ENCODE data around the gene WDFY2. TPM values are rescaled to one million over a fixed set of nuclear protein-coding genes. Genes with fewer than 3 reads are reported as not detected.

The WDFY2 gene
- total and polyA plus RNA-seq, 7 experiments from 2014 or later, result 3.2 to 44.3 (median 18.6) TPM

DNA sequence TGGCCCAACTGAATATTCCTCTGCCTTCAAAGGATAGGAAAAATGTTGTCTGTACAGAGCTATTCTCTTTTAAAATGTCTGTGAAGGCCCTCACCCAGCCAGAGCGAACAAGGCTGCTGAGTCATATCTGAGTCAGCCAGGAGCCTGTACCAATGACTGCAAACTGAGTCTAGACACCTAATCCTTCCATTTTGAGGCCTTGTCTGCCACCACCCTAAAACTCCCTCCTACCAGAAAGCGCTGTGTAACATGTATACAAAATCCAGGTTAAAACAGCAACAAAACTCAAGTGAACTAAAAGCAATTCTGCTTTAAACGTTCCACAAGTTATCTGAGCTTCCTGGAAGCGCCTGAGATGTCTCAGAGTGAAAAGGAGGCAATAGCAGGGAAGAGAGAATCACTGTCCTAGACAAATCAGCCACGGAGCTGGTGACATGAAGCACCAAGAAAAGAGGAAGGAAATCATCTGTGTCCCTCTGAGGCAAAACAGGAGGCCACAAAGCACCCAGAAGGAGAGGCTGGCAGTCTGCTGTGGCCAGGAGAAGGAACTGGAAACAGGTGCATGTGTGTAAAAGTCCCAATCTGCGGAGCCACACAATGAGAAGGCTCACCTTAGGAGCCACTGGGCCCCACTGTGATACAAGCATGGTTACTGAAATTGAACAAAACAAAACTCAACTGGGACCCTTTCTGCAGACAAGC is 209.5 kb downstream of the WDFY2 start:
- ATAC-seq, result peak; percentile 65
- peak overlapping the region in 3 of 9 donors; percentile 23 to 69 (median 47) for H3K27ac Mint-ChIP-seq
- H3K27me3 ChIP-seq (ENCODE audit: control insufficient read depth in 2 of 2, insufficient read depth in 2 of 2, low read length in 2 of 2), result no peaks in the 10 kb centered on the region
- ChIA-PET POLR2A (interaction anchor here (0.7 kb wide), 1 partner anchor 385 kb away, joined by 3 read pairs; no protein-coding TSS in a partner anchor), CTCF (interaction anchor here (1.5 kb wide), 1 partner anchor 363 kb away, joined by 3 read pairs; no protein-coding TSS in a partner anchor)
- no peaks in the 10 kb centered on the region for H3K27me3 Mint-ChIP-seq
- no peak overlapping the region for H3K27ac ChIP-seq (ENCODE audit: low read depth, low read length)
- peaks cover 3 to 57% (median 27%) of the 10 kb centered on the region in 5 donors for H3K36me3 Mint-ChIP-seq
- no peaks in the 10 kb centered on the region for H3K9me3 ChIP-seq (ENCODE audit: control insufficient read depth in 2 of 3, low read length in 3 of 3)
- peaks cover 11 to 19% (median 18%) of the 10 kb centered on the region in 7 donors for H3K4me1 Mint-ChIP-seq
- peaks cover 0 to 21% (median 0%) of the 10 kb centered on the region in 3 experiments for H3K36me3 ChIP-seq (ENCODE audit: control insufficient read depth in 2 of 3, insufficient read depth in 3 of 3, low read length in 3 of 3)
- intact Hi-C loops (cut with micrococcal nuclease), result no loop called here
- no peak overlapping the region for H3K4me3 Mint-ChIP-seq
- DNase-seq, result peak in 1 of 9 donors; percentile 44
- H3K9me3 Mint-ChIP-seq, result no peaks in the 10 kb centered on the region
- no peak overlapping the region for H3K4me3 ChIP-seq (ENCODE audit: low read length)
- H3K4me1 ChIP-seq (ENCODE audit: control insufficient read depth in 2 of 2, insufficient read depth in 2 of 2, low read length in 2 of 2), result no peaks in the 10 kb centered on the region

DNA sequence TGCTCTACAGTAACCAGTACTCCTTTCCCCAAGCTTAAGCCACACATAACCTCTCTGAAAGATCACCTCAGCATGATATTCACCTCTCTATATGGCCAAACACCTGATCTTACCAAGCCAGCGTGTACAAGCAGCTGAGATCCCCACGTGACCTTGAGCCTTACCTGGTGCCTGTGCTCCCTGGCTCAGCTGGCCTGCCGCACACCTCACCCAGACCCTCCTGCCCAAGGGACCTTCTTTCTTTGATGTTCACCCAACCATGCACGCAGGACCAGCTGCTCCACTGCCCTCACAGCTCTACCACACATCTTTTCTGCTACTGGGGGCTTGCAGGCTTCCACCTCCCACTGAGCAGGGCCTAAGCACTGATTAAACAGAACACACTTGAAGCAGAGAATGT is 210.7 kb downstream of the WDFY2 start:
- no peaks in the 10 kb centered on the region for H3K9me3 Mint-ChIP-seq
- Histone ChIP-seq H3K4me3 (ENCODE audit: low read length) (no peak overlapping the region), H3K4me1 (ENCODE audit: control insufficient read depth in 2 of 2, insufficient read depth in 2 of 2, low read length in 2 of 2) (no peaks in the 10 kb centered on the region), H3K36me3 (ENCODE audit: control insufficient read depth in 2 of 3, insufficient read depth in 3 of 3, low read length in 3 of 3) (peaks cover 0 to 17% (median 0%) of the 10 kb centered on the region in 3 experiments), H3K27me3 (ENCODE audit: control insufficient read depth in 2 of 2, insufficient read depth in 2 of 2, low read length in 2 of 2) (no peaks in the 10 kb centered on the region), H3K27ac (ENCODE audit: low read depth, low read length) (no peak overlapping the region), H3K9me3 (ENCODE audit: control insufficient read depth in 2 of 3, low read length in 3 of 3) (no peaks in the 10 kb centered on the region)
- H3K27me3 Mint-ChIP-seq, result no peaks in the 10 kb centered on the region
- peaks cover 11 to 23% (median 18%) of the 10 kb centered on the region in 7 donors for H3K4me1 Mint-ChIP-seq
- ATAC-seq (no peak), DNase-seq (no peak)
- peaks cover 3 to 46% (median 16%) of the 10 kb centered on the region in 5 donors for H3K36me3 Mint-ChIP-seq
- ChIA-PET CTCF (interaction anchor here (0.6 to 4.4 kb wide), 5 partner anchors 37 to 364 kb away, joined by 3 to 54 read pairs (median 4); no protein-coding TSS in a partner anchor), POLR2A (interaction anchor here (1.0 kb wide), 1 partner anchor 342 kb away, joined by 3 read pairs; the partner anchor contains the start of gene INTS6)
- intact Hi-C loops (cut with micrococcal nuclease), result loop anchor here in 1 of 2 donors (5.0 kb wide), 2 partner anchors 37 to 413 kb away; no protein-coding TSS in a partner anchor
- H3K27ac Mint-ChIP-seq, result peak overlapping the region in 1 of 9 donors; percentile 28
- H3K4me3 Mint-ChIP-seq, result no peak overlapping the region

DNA sequence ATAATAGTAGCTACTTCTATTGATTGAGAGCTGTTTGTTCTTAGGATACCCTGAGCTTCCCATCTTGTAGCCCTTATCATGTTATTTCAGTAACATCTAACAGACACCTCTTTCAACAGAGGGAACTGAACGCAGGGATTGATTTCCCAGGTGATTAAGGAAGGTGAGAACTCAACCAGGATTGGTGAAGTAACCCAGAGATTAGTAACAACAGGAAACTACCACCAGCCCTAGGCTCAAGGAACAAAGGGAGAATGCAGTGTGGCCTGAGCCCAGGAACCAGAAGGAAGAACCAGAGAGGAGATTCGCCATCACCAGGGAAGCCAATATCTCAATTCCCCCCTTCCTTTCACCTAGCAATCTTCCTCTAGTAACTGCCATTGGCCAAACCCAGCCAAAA is 211.2 kb downstream of the WDFY2 start:
- no peak for ATAC-seq
- no peak for DNase-seq
- H3K9me3 ChIP-seq (ENCODE audit: control insufficient read depth in 2 of 3, low read length in 3 of 3), result no peaks in the 10 kb centered on the region
- H3K36me3 ChIP-seq (ENCODE audit: control insufficient read depth in 2 of 3, insufficient read depth in 3 of 3, low read length in 3 of 3), result peaks cover 0 to 17% (median 0%) of the 10 kb centered on the region in 3 experiments
- CTCF ChIA-PET, result interaction anchor here (0.8 to 4.4 kb wide), 4 partner anchors 36 to 365 kb away, joined by 3 to 54 read pairs (median 4); no protein-coding TSS in a partner anchor
- Mint-ChIP-seq H3K9me3 (no peaks in the 10 kb centered on the region), H3K36me3 (peaks cover 3 to 44% (median 16%) of the 10 kb centered on the region in 5 donors), H3K4me1 (peaks cover 11 to 24% (median 22%) of the 10 kb centered on the region in 7 donors), H3K4me3 (no peak overlapping the region), H3K27me3 (no peaks in the 10 kb centered on the region), H3K27ac (no peak overlapping the region)
- intact Hi-C loops (cut with micrococcal nuclease), result loop anchor here in 1 of 2 donors (5.0 kb wide), 2 partner anchors 37 to 413 kb away; no protein-coding TSS in a partner anchor
- H3K27ac ChIP-seq (ENCODE audit: low read depth, low read length), result no peak overlapping the region
- H3K4me1 ChIP-seq (ENCODE audit: control insufficient read depth in 2 of 2, insufficient read depth in 2 of 2, low read length in 2 of 2), result no peaks in the 10 kb centered on the region
- H3K27me3 ChIP-seq (ENCODE audit: control insufficient read depth in 2 of 2, insufficient read depth in 2 of 2, low read length in 2 of 2), result no peaks in the 10 kb centered on the region
- POLR2A ChIA-PET, result interaction anchor here (1.0 to 1.2 kb wide), 3 partner anchors 9 to 342 kb away, joined by 3 to 5 read pairs (median 3); partner anchors contain the start of gene INTS6
- H3K4me3 ChIP-seq (ENCODE audit: low read length), result no peak overlapping the region

DNA sequence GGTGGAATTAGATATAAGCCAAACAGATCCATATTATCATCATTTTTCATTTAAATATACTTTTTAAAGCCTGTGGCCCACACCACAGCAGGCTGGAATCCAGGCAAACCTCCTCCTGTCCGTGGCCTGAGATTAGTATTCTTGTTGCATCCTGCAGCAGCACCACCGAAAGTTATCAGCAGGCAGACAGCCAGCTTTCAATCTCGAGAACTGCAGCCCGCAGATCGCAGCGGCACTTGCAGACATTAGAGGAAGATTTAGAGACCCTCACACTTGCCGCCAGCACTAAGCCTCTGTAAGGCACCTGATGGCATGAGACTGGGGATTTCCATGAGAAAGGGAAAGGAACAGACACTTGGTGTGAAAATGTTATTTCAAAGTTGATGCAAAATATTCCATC is 212.3 kb downstream of the WDFY2 start:
- Mint-ChIP-seq H3K4me1 (peaks cover 11 to 29% (median 25%) of the 10 kb centered on the region in 7 donors), H3K27ac (no peak overlapping the region), H3K9me3 (no peaks in the 10 kb centered on the region), H3K4me3 (no peak overlapping the region), H3K27me3 (no peaks in the 10 kb centered on the region), H3K36me3 (peaks cover 3 to 37% (median 16%) of the 10 kb centered on the region in 5 donors)
- Histone ChIP-seq H3K36me3 (ENCODE audit: control insufficient read depth in 2 of 3, insufficient read depth in 3 of 3, low read length in 3 of 3) (peaks cover 0 to 17% (median 0%) of the 10 kb centered on the region in 3 experiments), H3K4me3 (ENCODE audit: low read length) (no peak overlapping the region), H3K9me3 (ENCODE audit: control insufficient read depth in 2 of 3, low read length in 3 of 3) (no peaks in the 10 kb centered on the region), H3K4me1 (ENCODE audit: control insufficient read depth in 2 of 2, insufficient read depth in 2 of 2, low read length in 2 of 2) (peaks cover 2% of the 10 kb centered on the region in 2 donors), H3K27me3 (ENCODE audit: control insufficient read depth in 2 of 2, insufficient read depth in 2 of 2, low read length in 2 of 2) (no peaks in the 10 kb centered on the region), H3K27ac (ENCODE audit: low read depth, low read length) (no peak overlapping the region)
- ATAC-seq (no peak), DNase-seq (no peak)
- intact Hi-C loops (cut with micrococcal nuclease), result loop anchor here (2.0 to 5.0 kb wide), 3 partner anchors 36 to 574 kb away; partner anchors contain the start of gene FAM124A (in 1 of the 2)
- CTCF ChIA-PET, result interaction anchor here (0.5 to 4.4 kb wide), 7 partner anchors 13 to 363 kb away, joined by 3 to 54 read pairs (median 14); no protein-coding TSS in a partner anchor
- POLR2A ChIA-PET, result interaction anchor here (1.0 to 7.5 kb wide), 4 partner anchors 10 to 343 kb away, joined by 3 to 130 read pairs (median 4); partner anchors contain the start of gene INTS6

DNA sequence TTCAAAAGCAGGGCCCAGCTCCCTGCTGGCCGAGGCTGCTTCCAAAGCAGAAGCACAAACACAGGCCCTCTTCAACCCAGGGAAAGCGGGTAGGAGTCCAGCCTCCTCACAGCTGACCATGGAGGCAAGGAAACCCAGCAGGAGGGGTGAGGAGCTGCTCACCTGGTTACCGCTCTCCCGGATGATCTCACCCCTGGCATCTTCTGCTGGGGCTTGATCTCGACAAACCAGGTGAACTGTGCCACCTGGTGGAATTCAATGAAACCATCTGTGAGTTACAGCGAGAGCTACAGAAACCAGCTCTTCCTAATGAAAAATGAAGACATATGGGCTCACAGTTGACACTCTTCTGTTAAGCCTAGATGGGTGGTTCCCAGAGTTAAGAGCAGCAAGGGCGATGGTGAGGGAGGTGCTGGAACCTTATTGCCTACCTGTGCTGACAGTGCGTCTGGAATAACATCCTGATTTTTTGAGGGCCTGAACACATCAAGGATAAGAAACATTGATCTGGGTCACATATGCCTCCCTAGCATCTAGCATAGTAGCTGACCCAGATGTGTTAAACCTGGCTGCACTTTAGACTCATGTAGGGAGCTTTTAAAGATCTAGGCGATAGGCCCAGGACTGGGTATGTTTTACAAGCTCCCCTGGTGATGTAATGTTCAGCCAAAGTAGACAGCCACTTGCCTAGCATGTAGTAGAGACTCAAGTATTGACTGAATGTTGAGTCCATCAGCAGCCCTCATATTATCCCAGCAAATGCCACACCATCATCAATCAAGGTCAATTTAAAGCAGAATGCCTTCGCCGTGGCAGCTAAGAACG is 213.6 kb downstream of the WDFY2 start:
- ATAC-seq (peak; percentile 64), DNase-seq (peak in 8 of 9 donors; percentile 41 to 78 (median 66))
- no peak overlapping the region for H3K27ac ChIP-seq (ENCODE audit: low read depth, low read length)
- peaks cover 0 to 17% (median 0%) of the 10 kb centered on the region in 3 experiments for H3K36me3 ChIP-seq (ENCODE audit: control insufficient read depth in 2 of 3, insufficient read depth in 3 of 3, low read length in 3 of 3)
- H3K27ac Mint-ChIP-seq, result peak overlapping the region in 8 of 9 donors; percentile 22 to 90 (median 69)
- peaks cover 2 to 26% (median 11%) of the 10 kb centered on the region in 5 donors for H3K36me3 Mint-ChIP-seq
- peaks cover 15% of the 10 kb centered on the region in 2 donors for H3K4me1 ChIP-seq (ENCODE audit: control insufficient read depth in 2 of 2, insufficient read depth in 2 of 2, low read length in 2 of 2)
- no peaks in the 10 kb centered on the region for H3K9me3 ChIP-seq (ENCODE audit: control insufficient read depth in 2 of 3, low read length in 3 of 3)
- POLR2A ChIA-PET, result interaction anchor here (0.6 to 7.5 kb wide), 10 partner anchors 13 to 377 kb away, joined by 3 to 130 read pairs (median 5); partner anchors contain the start of gene INTS6
- H3K4me3 ChIP-seq (ENCODE audit: low read length), result no peak overlapping the region
- intact Hi-C loops (cut with micrococcal nuclease), result loop anchor here (1.0 to 5.0 kb wide), 9 partner anchors 34 to 728 kb away; partner anchors contain the start of genes FAM124A (in 1 of the 2) and INTS6 (in 1 of the 2)
- no peaks in the 10 kb centered on the region for H3K9me3 Mint-ChIP-seq
- CTCF ChIA-PET, result interaction anchor here (0.6 to 4.4 kb wide), 28 partner anchors 8 to 673 kb away, joined by 3 to 54 read pairs (median 4); no protein-coding TSS in a partner anchor
- H3K4me1 Mint-ChIP-seq, result peaks cover 19 to 42% (median 35%) of the 10 kb centered on the region in 7 donors
- H3K27me3 ChIP-seq (ENCODE audit: control insufficient read depth in 2 of 2, insufficient read depth in 2 of 2, low read length in 2 of 2), result no peaks in the 10 kb centered on the region
- H3K27me3 Mint-ChIP-seq, result no peaks in the 10 kb centered on the region
- H3K4me3 Mint-ChIP-seq, result peak overlapping the region in 1 of 10 donors; percentile 13
